BE2C (cell line): Measurements from ENCODE around the gene GRM5.

ENCODE experiments used
- DNase-seq: peaks from one replicate; pipeline ENCODE4 v3.0.0-alpha.2; 2020
- H3K27me3 ChIP-seq: fragments of 250-450 bp; sonication (Bioruptor Pico); 2 replicates; pipeline ENCODE4 v1.5.1; 2020; ENCODE audit warnings: mild to moderate bottlenecking
- H3K36me3 ChIP-seq: fragments of 250-450 bp; sonication (Bioruptor Pico); 2 replicates; pipeline ENCODE4 v1.5.1; 2020; ENCODE audit warnings: mild to moderate bottlenecking
- H3K4me1 ChIP-seq: fragments of 250-450 bp; sonication (Bioruptor Pico); 2 replicates; pipeline ENCODE4 v1.5.1; 2020
- H3K4me3 ChIP-seq: 2 replicates; pipeline ENCODE4 v1.5.1; 2011; ENCODE audit warnings: low read depth, low read length
- H3K9me3 ChIP-seq: fragments of 250-450 bp; sonication (Bioruptor Pico); 2 replicates; pipeline ENCODE4 v1.5.1; 2020
- TF ChIP-seq, protein P1 (sequence below): IDR thresholded peaks from 2 replicates; pipeline ENCODE4 v1.5.1; 2012; ENCODE audit warnings: mild to moderate bottlenecking, low read depth, low read length

The GRM5 gene

DNA sequence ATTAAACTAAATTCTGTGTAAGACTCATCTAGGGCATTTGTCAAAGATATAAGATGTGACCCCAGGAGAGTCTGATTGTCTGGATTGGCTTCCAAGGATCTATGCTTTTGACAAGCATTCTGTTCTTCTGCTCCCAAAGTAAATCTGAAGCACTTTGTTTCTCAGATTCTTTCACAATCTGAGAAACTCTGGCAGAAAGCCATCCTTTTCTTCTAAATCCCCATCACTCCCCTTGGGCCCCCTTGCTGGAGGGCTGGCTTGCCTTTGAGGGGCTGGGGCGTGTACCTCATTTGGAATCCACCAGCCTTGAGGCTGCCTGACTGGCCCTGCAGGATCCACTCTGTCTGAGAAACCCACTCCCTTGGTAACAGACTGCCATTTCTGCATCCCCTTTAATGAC lies 554.8 kb downstream of the GRM5 start:
- Histone ChIP-seq H3K9me3 (no peaks in the 10 kb centered on the region), H3K36me3 (no peaks in the 10 kb centered on the region), H3K27me3 (peaks cover 11% of the 10 kb centered on the region), H3K4me3 (no peak overlapping the region), H3K4me1 (no peaks in the 10 kb centered on the region)
- DNase-seq = no peak
- TF ChIP-seq, protein P1, sequence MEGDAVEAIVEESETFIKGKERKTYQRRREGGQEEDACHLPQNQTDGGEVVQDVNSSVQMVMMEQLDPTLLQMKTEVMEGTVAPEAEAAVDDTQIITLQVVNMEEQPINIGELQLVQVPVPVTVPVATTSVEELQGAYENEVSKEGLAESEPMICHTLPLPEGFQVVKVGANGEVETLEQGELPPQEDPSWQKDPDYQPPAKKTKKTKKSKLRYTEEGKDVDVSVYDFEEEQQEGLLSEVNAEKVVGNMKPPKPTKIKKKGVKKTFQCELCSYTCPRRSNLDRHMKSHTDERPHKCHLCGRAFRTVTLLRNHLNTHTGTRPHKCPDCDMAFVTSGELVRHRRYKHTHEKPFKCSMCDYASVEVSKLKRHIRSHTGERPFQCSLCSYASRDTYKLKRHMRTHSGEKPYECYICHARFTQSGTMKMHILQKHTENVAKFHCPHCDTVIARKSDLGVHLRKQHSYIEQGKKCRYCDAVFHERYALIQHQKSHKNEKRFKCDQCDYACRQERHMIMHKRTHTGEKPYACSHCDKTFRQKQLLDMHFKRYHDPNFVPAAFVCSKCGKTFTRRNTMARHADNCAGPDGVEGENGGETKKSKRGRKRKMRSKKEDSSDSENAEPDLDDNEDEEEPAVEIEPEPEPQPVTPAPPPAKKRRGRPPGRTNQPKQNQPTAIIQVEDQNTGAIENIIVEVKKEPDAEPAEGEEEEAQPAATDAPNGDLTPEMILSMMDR = no peak

DNA sequence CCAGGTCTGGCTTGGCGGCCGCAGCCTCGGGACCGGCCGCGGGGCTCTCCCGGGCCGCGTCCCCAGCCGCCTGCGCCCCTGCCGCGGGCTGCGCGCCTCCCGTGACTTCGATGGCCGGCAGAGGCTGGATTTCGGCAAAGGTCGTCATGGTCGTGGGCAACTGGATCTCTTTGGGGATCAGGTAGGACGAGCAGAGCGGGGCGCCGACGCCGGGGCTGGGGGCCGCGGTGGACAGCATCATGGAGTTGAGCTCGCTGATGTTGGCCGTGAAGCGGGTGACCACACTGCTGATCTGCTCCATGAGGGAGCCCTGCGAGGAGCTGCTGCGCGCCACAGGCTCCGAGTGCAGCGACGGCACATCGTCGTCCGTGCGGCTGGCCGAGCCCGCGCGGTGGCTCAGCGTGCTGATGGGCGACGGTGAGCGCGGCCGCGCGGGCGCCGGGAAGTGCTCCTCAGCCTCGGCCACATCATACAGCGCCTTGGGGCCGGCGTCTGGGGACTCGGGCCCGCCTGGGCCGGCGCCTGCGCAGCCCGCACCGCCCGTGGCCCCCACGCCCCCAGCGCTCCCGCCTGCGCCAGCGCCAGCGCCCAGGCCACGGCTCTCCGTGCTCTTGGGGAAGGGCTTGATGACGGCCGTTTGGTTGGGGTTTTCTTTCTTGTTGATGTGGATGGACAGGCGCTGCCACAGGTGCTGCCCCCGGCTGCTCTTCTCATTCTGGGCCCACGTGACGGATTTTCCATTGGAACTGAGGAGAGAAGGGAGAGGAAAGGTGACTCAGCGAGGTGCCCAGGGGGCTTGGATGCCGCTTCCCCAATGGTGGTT lies 556.8 kb downstream of the GRM5 start:
- Histone ChIP-seq H3K4me1 (no peaks in the 10 kb centered on the region), H3K9me3 (no peaks in the 10 kb centered on the region), H3K4me3 (no peak overlapping the region), H3K36me3 (no peaks in the 10 kb centered on the region), H3K27me3 (peaks cover 11% of the 10 kb centered on the region)
- peak; percentile 9 for DNase-seq
- TF ChIP-seq, protein P1 = no peak

DNA sequence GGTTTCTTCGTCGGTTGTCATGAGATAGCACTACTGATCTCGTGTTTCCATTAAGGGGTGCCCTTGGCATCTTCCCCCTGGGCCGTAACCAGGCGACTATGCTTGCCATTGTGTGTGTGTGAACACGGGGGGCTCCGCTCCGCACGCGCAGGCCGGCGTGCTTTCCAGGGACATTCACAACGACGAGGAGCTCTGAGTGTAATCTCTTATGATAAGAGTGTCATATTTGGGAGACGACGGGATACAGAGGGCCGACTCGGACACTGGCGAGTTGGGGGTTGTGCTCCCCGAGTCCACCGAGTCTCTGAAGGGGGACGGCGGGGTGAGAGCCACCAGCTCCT lies 557.4 kb downstream of the GRM5 start:
- Histone ChIP-seq H3K4me3 (no peak overlapping the region), H3K27me3 (peaks cover 11% of the 10 kb centered on the region), H3K4me1 (no peaks in the 10 kb centered on the region), H3K36me3 (no peaks in the 10 kb centered on the region), H3K9me3 (no peaks in the 10 kb centered on the region)
- TF ChIP-seq, protein P1 = no peak
- no peak for DNase-seq

DNA sequence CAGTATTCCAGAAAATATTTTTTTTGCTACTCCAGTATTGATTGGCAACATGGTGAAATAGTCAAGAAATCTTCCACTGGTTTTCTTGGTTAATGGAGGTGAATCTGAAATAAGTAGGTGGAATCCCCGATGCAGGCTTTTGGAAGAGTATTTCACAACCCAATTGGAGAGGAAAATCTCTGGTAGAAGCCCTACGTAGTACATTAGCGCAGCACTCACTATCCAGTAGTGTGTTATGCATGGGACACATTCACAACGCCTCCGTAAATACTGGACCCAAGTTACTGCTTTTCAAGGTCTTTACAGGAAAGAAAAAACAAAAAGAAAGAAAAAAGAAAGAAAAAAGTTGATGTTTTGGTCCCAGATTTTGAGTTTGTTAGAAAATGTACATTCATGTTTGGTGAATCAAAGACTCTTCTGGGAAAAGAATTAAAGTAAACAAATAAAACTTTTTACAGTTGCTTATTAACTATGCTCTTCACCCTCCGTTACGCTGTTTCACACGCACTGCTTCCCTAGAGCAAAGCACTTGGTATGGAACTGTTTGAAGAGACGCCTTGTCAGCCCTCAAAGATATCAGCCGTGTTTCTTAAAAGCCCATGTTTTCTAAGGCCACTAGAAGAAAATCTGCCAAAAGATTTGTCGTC lies 557.9 kb downstream of the GRM5 start:
- Histone ChIP-seq H3K27me3 (peaks cover 11% of the 10 kb centered on the region), H3K4me3 (no peak overlapping the region), H3K36me3 (no peaks in the 10 kb centered on the region), H3K9me3 (no peaks in the 10 kb centered on the region), H3K4me1 (no peaks in the 10 kb centered on the region)
- DNase-seq = no peak
- TF ChIP-seq, protein P1 = no peak

DNA sequence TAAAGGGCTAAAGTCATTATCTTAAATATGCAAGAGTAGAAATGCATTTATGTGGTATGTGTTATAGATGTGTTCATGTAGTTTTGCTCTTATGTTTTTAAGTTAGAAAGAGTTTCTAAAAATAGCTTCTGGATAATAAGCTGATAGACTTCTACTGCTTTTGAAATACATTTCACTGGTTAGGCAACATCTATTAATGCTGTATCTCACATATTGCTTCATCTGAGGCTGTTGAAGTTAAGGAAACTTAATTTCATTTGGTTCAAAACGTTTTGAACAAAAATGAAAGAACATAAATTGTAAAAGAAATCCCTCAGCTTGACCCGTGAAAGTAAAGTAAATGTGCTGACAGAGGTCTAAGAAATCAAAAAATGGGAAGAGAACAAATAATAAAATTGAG lies 564.2 kb downstream of the GRM5 start:
- Histone ChIP-seq H3K4me1 (no peaks in the 10 kb centered on the region), H3K4me3 (no peak overlapping the region), H3K36me3 (no peaks in the 10 kb centered on the region), H3K9me3 (no peaks in the 10 kb centered on the region), H3K27me3 (no peaks in the 10 kb centered on the region; the same call in 1 of the 2 replicates)
- TF ChIP-seq, protein P1 = no peak
- no peak for DNase-seq

DNA sequence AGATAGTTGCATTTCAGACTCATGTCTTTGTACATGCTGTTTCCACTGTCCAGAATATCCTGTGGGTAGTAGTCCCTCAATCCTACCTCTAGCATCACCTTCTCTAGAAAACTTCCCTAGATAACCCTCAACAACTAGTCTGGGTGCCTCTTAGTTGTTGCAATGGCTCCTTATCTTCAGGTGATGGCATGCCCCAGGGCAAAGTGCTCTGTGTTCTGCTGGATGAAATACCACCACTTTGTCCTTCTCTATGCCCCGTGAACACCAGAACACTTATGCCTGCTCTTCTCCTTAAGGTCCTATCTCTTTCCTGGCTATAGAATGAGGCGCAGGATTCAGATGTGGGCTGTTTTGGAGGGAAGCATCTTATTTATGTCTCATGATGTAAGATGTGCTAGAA lies 569.9 kb downstream of the GRM5 start:
- no peak for DNase-seq
- Histone ChIP-seq H3K4me3 (no peak overlapping the region), H3K4me1 (no peaks in the 10 kb centered on the region), H3K9me3 (no peaks in the 10 kb centered on the region), H3K27me3 (no peaks in the 10 kb centered on the region; the same call in 1 of the 2 replicates), H3K36me3 (no peaks in the 10 kb centered on the region)
- TF ChIP-seq, protein P1 = no peak
